Measurements from ENCODE around the gene INMT.

Gene INMT

GRCh38 chr7:30752979-30753378, 1.0 kb downstream of the INMT start:
- DNase-seq (ENCODE audit: low read depth) = no peak

DNA sequence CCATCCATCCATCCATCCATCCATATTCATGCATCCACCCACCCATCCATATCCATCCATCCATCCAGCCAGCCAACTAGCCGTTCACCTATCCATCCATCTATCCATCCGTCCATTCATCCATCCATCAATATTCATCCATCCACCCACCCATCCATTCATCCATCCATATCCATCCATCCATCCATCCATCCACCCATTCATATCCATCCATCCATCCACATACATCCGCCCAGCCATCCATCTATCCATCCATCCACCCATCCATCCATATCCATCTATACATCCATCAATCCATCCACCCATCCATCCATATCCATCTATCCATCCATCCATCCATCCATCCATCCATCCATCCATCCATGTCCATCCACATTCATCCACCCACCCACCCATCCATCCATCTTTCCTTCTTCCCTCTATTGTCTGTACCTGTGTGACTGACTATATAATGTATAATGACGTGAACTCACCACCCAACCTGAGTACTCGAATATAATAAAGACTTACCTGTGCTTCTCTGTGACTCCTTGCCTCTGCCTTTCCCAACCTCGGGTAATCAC, 2.5 kb downstream of the INMT start:
- no peak for DNase-seq (ENCODE audit: low read depth)

GRCh38 chr7:30755384-30756154, 3.6 kb downstream of the INMT start:
- no peak for DNase-seq (ENCODE audit: low read depth)

DNA sequence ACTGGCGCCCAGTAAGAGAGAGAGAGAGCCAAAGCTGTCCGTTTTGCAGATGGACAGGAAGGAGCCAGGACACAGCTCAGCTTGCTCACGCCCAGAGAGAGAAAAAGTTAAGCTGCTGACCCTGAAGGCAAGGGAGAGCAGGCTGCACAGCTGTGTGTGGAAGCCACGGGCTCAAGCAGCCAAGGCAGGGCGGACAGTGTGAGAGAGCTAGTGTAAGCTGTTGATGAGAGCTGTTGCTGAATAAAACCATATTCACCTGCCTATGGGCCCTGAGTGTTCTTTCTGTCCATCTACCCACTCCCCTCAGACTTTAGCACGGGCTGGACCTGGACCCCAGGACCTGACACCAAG, 5.4 kb downstream of the INMT start:
- no peak for DNase-seq (ENCODE audit: low read depth)

DNA sequence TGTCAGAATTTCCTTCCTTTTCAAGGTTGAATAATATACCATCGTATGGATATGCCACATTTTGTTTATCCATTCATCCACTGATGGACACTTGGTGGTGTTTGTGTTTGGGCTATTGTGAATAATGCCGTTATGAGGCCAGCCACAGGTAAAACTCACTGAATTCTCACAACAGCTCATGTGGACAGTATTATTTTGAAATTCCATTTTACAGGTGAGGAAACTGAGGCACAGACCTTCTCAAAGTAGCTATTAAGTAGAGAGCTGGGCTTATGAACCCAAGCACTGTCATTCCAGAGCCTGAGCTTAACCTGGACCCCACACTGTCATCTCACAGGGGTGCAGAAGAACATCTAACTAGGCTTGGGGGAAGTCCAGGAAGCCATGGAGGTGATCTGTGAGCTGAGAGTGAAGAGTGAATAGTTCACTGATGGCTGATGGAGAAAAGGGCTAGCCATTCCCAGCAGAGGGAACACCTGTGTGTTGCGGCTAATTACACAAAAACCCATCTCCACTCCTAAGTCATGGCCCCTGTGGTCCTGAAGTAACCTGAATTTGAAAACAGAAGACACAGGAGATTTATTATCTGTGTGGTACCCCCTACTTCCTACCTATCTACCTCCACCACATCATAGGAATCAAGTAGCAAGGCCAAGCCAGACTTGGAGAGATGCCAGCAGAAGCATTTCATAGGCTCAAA, 8.7 kb downstream of the INMT start:
- no peak for DNase-seq (ENCODE audit: low read depth)

GRCh38 chr7:30761214-30762156, 9.6 kb downstream of the INMT start:
- no peak for DNase-seq (ENCODE audit: low read depth)

GRCh38 chr7:30764030-30764975, 12.4 kb downstream of the INMT start:
- no peak for DNase-seq (ENCODE audit: low read depth)

DNA sequence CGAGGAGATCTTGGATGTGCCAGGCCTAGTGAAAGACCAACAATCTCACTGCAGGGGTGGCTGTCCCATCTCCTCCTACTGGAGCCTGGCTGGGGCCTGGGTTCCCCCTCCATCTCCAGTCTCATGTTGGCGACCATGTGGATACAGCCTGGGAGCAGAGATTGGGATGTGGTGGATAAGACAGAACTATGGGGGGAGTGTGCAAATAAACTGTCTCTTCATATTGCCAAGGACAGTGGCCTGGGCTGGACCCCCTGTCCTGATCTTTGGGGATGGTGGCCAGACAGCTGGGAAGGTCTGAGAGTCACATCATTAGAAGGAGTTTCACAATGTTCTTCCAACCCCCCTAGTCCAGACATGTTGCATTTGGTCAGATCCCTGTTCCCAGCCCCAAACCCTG, 13.5 kb downstream of the INMT start:
- no peak for DNase-seq (ENCODE audit: low read depth)

DNA sequence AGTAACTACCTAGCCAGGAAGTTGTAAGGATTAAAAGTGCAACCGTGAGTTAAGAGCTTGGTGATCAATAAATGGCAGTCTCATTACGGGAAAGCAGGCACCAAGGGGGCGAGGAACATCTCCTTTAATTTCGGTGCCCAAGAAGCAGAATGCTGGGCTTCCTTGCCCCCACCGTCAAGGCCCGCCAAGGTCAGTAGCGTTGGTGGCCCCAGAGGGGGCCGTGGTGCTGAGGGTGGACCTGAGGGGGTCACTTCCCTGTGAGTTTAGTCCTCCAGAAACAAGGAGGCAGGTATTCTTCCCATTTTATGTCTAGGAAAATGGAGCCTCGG, 18.9 kb downstream of the INMT start:
- no peak for DNase-seq (ENCODE audit: low read depth)

GRCh38 chr7:30771174-30771879, 19.4 kb downstream of the INMT start, which contains the start of gene MINDY4:
MINDY4 (plus strand) TSS chr7:30771417; CDS start chr7:30771494, 77 bp downstream.
- peak; percentile 27 for DNase-seq (ENCODE audit: low read depth)

DNA sequence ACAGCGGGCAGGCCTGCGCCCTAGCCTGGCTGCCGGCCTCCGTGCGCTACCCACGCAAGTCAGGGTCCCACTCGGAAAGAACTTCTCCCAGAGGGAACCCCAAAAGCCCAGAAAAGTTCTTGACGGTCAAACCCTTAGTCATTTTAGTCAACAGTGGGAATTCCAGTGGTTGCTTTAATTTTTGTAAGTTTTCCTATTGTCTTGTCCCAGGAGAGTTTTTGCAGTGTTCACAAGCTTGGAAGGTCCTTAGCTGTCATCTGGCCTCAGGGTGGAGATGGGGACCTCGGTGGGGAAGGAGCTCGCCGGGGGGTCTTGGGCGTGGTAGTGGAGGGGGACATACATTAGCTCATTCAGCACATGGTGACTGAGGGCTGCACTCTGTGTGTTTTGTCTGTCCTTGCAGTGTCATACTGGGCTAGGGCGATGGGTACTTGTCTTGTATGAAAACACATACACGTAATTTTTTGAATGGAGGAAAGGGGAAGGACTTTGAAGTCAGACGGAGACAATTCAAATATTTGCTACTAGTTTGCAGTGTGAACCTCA, 20.0 kb downstream of the INMT start:
- no peak for DNase-seq (ENCODE audit: low read depth)

DNA sequence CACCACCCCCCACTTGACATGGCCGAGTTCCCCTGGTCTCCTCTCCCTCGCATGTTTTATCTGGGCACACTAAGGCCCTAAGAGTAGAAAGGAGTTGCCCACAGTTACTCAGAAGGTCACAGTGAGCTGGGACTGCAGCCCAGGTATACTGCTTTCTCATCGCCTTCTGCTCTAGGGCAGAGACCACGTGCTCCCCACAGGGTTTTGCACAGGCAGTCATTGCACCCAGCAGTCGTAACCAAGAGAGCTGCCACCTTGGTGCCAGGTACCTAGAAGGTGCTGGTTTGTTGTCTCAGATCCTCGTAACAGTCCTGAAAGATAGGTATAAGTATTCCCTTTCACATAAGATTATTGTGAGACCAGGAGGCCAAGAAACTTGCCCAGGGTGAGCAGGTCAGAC, 21.0 kb downstream of the INMT start:
- DNase-seq (ENCODE audit: low read depth) = no peak

DNA sequence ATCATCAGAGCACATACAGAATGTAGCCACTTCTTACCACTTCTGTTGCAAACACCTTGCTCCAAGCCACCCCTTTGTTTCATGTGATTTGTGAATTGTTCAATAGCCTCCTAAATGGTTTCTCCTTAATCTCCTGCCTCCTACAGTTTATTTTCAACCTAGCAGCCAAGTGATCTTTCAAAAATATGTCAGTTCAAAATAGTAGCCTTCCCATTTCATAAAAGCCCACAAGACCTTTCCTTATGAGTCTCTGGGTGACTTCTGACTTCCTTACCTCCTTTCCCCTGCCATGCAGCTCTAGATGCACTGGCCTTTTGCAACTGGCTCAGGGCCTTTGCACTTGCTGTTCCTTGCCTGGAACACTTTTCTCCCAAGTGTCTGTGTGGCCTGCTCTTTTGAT, 24.1 kb downstream of the INMT start:
- DNase-seq (ENCODE audit: low read depth) = no peak

DNA sequence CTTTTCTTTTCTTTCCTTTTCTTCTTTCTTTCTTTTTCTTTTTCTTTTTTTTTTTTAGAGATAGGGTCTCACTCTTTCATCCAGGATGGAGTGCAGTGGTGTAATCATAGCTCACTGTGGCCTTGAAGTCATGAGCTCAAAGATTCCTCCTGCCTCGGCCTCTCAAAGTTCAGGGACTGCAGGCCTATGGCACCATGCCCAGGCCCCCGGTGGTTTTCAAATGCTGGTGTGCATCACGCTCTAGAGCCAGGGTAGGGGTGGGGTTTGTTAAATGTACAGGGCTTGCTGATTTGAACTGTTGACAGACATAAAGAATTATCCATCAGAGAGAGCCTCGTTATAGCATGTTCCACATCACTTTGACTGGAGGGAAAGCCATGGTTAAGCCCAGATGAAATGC, 25.0 kb downstream of the INMT start:
- no peak for DNase-seq (ENCODE audit: low read depth)

DNA sequence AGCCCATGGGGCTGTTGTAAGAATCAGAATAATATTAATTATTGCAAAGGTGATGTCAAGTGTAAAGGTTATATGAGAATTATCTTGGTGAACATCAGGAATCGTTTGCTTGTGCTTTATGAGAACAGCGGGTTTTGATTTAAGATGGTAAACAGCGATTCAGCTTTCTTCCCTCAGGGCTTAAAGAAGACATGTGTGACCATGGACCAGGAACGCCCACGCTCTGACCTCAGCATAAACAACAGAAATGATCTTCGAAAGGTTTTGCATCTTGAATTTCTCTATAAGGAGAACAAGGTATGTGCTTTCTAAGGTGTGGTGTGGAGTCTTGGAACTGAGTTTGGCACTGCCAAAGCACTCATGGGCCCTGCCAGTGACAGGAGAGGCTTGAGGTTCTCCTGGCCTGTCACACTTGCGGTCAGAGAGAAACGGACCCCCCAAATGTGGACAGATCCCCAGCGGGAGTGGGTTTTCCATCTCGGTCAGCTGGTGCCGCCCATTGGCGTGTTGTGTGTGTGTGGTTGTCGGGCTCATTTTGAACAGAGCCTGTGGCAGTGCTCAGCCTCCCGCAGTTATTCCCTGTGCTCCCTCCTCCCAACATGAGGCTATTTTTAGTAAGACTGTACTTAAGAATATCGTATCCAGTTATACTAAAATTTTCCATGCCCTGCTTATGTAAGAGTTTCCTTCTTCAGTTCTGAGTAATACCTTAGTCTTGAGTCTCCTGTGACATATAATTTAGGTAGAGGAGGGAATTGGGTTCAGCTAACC, 26.5 kb downstream of the INMT start:
- no peak for DNase-seq (ENCODE audit: low read depth)

DNA sequence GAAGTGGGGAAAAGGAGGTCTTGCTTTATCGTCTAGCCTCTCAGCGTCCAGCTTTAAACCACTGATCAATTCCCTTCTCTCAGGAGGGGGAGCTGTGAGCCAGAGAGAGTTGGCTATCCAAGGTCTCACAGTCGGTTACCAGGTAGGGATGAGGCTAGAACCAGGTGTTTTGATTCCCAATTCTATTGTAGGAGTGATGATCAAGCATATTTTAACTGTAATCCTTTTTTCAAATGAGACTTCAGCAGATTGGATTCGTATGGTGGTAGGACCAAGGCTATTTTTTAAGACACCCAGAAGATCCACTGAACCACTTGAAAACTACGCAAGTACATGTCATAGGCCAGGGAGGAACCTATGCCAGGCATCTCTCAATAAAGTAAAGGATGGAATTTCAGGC, 27.6 kb downstream of the INMT start:
- DNase-seq (ENCODE audit: low read depth) = no peak

GRCh38 chr7:30780941-30781340, 29.0 kb downstream of the INMT start:
- no peak for DNase-seq (ENCODE audit: low read depth)

GRCh38 chr7:30782690-30783089, 30.8 kb downstream of the INMT start:
- DNase-seq (ENCODE audit: low read depth) = no peak

- no peak for DNase-seq (ENCODE audit: low read depth)
These were observed 33.9 kb downstream of the INMT start for GRCh38 chr7:30785786-30786185.

GRCh38 chr7:30787486-30787885, 35.6 kb downstream of the INMT start:
- DNase-seq (ENCODE audit: low read depth) = no peak
